K562 (cell line): ENCODE measurements around the gene ESPL1.

Experiments
- BACH1 ChIP-seq: fragments of 200-800 bp; sonication (Bioruptor generic); IDR thresholded peaks from 2 replicates; pipeline ENCODE4 v1.6.1; 2016; ENCODE audit warnings: missing genetic modification characterization, missing compliant biosample characterization
- NR3C1 ChIP-seq: sonication (generic); formaldehyde crosslinking; IDR thresholded peaks from 2 replicates; pipeline ENCODE4 v1.8.1; 2022; ENCODE audit warnings: missing genetic modification reagents
- RFX1 ChIP-seq: fragments of 450-650 bp; IDR thresholded peaks from 2 replicates; pipeline ENCODE4 v1.6.1; 2016; ENCODE audit warnings: mild to moderate bottlenecking, moderate library complexity
- SP2 ChIP-seq: IDR thresholded peaks from 2 replicates; pipeline ENCODE4 v1.6.1; 2011; ENCODE audit warnings: mild to moderate bottlenecking, low read depth, low read length, moderate library complexity; ENCODE audit not compliant: poor library complexity, severe bottlenecking; ENCODE audit errors: extremely low read depth
- ZBTB8A ChIP-seq: fragments of 450-650 bp; IDR thresholded peaks from 2 replicates; pipeline ENCODE4 v1.6.1; 2018; ENCODE audit warnings: mild to moderate bottlenecking, moderate library complexity; ENCODE audit not compliant: partially characterized antibody
- ZNF282 ChIP-seq: sonication (generic); formaldehyde crosslinking; IDR thresholded peaks from 2 replicates; pipeline ENCODE4 v1.8.1; 2023; ENCODE audit warnings: missing genetic modification reagents
- TF ChIP-seq, protein P1 (sequence below): sonication (generic); formaldehyde crosslinking; IDR thresholded peaks from 2 replicates; pipeline ENCODE4 v1.4.0; 2020; ENCODE audit warnings: mild to moderate bottlenecking, missing genetic modification reagents
- TF ChIP-seq, protein P2 (sequence below), 3 experiments: IDR thresholded peaks in 2 of 3; conservative IDR thresholded peaks in 1 of 3; 2 replicates each; pipeline ENCODE4 v1.5.1; 2011 to 2012; ENCODE audit warnings: low read length in 3 of 3, mild to moderate bottlenecking in 3 of 3, control low read depth in 2 of 3, improper control_type of control experiment in 1 of 3, inconsistent platforms in 1 of 3, low read depth in 1 of 3, mixed read lengths in 1 of 3, moderate library complexity in 1 of 3; ENCODE audit not compliant: insufficient read depth in 2 of 3

DNA sequence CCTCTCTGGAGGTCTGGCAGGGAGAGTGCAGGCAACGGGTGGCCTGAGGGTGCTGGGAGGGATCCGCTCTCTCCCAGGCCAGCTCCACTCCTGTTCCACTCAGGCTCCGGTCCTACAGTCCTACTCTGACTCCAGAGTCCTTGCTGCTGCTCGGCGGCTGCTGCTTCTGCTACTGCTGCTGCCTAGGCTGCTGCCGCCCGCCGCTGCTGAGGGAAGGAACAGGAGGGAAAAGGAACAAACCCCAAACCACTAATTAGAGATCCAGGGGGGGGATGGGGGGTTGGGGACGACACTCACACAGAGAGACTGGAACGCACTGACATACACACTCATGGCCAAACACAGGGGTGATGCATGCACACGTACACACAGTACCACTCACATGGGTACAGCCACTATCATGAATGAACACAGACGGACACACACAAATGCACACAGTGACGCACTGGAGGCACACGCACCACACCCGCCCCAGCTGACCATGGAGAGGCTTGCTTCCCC is 68.1 kb downstream of the ESPL1 start, which contains the start of gene SP7:
- TF ChIP-seq NR3C1 (CRISPR knock-in tag) (no peak), ZBTB8A (no peak), ZNF282 (CRISPR knock-in tag) (no peak), RFX1 (no peak), BACH1 (tag) (no peak), SP2 (no peak)
- TF ChIP-seq, protein P1, sequence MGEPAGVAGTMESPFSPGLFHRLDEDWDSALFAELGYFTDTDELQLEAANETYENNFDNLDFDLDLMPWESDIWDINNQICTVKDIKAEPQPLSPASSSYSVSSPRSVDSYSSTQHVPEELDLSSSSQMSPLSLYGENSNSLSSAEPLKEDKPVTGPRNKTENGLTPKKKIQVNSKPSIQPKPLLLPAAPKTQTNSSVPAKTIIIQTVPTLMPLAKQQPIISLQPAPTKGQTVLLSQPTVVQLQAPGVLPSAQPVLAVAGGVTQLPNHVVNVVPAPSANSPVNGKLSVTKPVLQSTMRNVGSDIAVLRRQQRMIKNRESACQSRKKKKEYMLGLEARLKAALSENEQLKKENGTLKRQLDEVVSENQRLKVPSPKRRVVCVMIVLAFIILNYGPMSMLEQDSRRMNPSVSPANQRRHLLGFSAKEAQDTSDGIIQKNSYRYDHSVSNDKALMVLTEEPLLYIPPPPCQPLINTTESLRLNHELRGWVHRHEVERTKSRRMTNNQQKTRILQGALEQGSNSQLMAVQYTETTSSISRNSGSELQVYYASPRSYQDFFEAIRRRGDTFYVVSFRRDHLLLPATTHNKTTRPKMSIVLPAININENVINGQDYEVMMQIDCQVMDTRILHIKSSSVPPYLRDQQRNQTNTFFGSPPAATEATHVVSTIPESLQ (CRISPR knock-in tag) = no peak
- TF ChIP-seq, protein P2, sequence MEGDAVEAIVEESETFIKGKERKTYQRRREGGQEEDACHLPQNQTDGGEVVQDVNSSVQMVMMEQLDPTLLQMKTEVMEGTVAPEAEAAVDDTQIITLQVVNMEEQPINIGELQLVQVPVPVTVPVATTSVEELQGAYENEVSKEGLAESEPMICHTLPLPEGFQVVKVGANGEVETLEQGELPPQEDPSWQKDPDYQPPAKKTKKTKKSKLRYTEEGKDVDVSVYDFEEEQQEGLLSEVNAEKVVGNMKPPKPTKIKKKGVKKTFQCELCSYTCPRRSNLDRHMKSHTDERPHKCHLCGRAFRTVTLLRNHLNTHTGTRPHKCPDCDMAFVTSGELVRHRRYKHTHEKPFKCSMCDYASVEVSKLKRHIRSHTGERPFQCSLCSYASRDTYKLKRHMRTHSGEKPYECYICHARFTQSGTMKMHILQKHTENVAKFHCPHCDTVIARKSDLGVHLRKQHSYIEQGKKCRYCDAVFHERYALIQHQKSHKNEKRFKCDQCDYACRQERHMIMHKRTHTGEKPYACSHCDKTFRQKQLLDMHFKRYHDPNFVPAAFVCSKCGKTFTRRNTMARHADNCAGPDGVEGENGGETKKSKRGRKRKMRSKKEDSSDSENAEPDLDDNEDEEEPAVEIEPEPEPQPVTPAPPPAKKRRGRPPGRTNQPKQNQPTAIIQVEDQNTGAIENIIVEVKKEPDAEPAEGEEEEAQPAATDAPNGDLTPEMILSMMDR (IDR thresholded peaks at IDR 0.05 in 2 of 3, conservative IDR thresholded peaks at IDR 0.05 in 1 of 3; ENCODE audit: insufficient read depth in 2 of 3, low read depth in 1 of 3, low read length in 3 of 3) = no peak
